Smooth muscle cell (in vitro differentiated cells): Measurements from ENCODE around the gene FAM53A. TPM values are rescaled to one million over a fixed set of nuclear protein-coding genes. Genes with fewer than 3 reads are reported as not detected.

ENCODE experiments used
- DNase-seq: peaks from one replicate; lab custom pipeline; 2025; ENCODE audit not compliant: unreplicated experiment; lab: John Stamatoyannopoulos, UW
- H2AFZ ChIP-seq: fragments of 200-600 bp; sonication (generic); 2 replicates; pipeline ENCODE4 v1.6.0; 2016; ENCODE audit warnings: antibody characterized with exemption, low read depth, mild to moderate bottlenecking
- H3F3A ChIP-seq: fragments of 200-600 bp; sonication (generic); 2 replicates; pipeline ENCODE4 v1.6.0; 2017; ENCODE audit warnings: antibody characterized with exemption, low read depth
- H3K27ac ChIP-seq: fragments of 200-600 bp; sonication (generic); 2 replicates; pipeline ENCODE4 v1.5.1; 2016; ENCODE audit warnings: low read depth, mild to moderate bottlenecking
- H3K27me3 ChIP-seq: fragments of 200-600 bp; sonication (generic); 2 replicates; pipeline ENCODE4 v1.6.1; 2016; ENCODE audit warnings: low read depth, mild to moderate bottlenecking
- H3K36me3 ChIP-seq: fragments of 200-600 bp; sonication (generic); 2 replicates; pipeline ENCODE4 v1.5.1; 2016; ENCODE audit warnings: low read depth
- H3K4me1 ChIP-seq: fragments of 200-600 bp; sonication (generic); 2 replicates; pipeline ENCODE4 v1.5.1; 2016; ENCODE audit warnings: low read depth
- H3K4me2 ChIP-seq: fragments of 200-600 bp; sonication (generic); 2 replicates; pipeline ENCODE4 v1.6.0; 2016; ENCODE audit warnings: mild to moderate bottlenecking
- H3K4me3 ChIP-seq: fragments of 200-600 bp; sonication (generic); 2 replicates; pipeline ENCODE4 v1.5.1; 2016; ENCODE audit warnings: mild to moderate bottlenecking
- H3K79me2 ChIP-seq: fragments of 200-600 bp; sonication (generic); 2 replicates; pipeline ENCODE4 v1.6.0; 2016; ENCODE audit warnings: low read depth, mild to moderate bottlenecking
- H3K9ac ChIP-seq: fragments of 200-600 bp; sonication (generic); 2 replicates; pipeline ENCODE4 v1.6.0; 2016; ENCODE audit warnings: low read depth
- H3K9me3 ChIP-seq: fragments of 200-600 bp; sonication (generic); replicated peaks from 2 replicates; pipeline ENCODE4 v1.5.1; 2016; ENCODE audit warnings: low read depth
- H4K20me1 ChIP-seq: fragments of 200-600 bp; sonication (generic); 2 replicates; pipeline ENCODE4 v1.6.0; 2016; ENCODE audit warnings: low read depth
- CTCF ChIP-seq: fragments of 200-600 bp; sonication (generic); IDR thresholded peaks from 2 replicates; pipeline ENCODE4 v1.5.1; 2017; ENCODE audit warnings: borderline replicate concordance, mild to moderate bottlenecking, antibody characterized with exemption; ENCODE audit not compliant: insufficient read depth, poor library complexity, severe bottlenecking
- WGBS: methylation state at CpG from one replicate; pipeline ENCODE4 v1.1.7; 2016; ENCODE audit warnings: low lambda C conversion rate; 5-methylcytosine and 5-hydroxymethylcytosine counted together
- polyA plus RNA-seq: library from polyadenylated mRNA; unstranded; fragments of >200 nt; fragmentation: Nextera tagmentation; extraction: Ambion mirVana; gene quantifications from 2 replicates; pipeline ENCODE4 v1.2.1, GENCODE V29; 2016
- total RNA-seq: library from RNA; depleted of rRNA; stranded (reverse); fragments of >200 nt; gene quantifications from 2 replicates; pipeline ENCODE4 v1.2.3, GENCODE V29; 2014

The FAM53A gene
- total and polyA plus RNA-seq, 2 experiments from 2014 or later: 0.70 TPM; not detected in 1

DNA sequence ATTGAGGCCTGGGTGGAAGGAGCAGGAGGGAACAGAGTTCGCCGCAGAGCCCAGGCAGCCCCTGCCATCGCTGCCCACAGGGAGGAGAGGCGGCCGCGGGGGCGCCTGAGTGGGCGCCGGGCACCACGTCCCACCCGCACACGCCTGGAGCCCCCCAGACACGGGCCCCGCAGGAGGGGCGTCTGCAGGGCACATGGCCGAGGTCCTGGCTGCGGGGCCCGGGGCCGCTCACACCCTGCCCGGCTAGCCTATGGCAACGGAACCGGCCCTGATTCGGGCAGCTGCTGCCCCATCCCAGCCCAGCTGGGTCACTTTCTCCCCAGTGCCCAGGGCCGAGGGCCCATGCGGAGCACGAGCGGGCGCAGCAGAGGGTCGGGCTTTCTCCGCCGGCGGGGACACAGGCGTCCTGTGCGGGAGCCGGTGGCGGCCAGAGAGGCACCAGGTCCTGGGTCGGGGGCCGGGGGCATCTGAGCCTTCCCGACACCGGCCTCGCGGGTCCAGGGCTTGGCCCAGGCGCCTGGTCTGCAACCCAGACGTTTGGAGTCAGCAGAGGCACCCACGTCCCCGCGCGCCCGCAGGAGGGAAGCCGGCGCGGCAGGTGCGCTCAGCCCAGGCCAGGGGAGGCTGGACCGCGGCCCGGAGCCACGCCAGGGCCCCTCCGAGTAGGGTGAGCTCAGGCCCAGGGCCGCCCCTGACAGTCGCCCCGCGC is 91.2 kb downstream of the FAM53A start:
- H3K36me3 ChIP-seq: no peaks in the 10 kb centered on the region
- WGBS: 97% methylated on average over 54 of the region's 62 CpGs
- DNase-seq: no peak
- no peak overlapping the region for H3K4me2 ChIP-seq
- no peaks in the 10 kb centered on the region for H4K20me1 ChIP-seq
- H3K4me1 ChIP-seq: no peaks in the 10 kb centered on the region
- no peaks in the 10 kb centered on the region for H3K9me3 ChIP-seq
- H2AFZ ChIP-seq: no peak overlapping the region
- H3K27ac ChIP-seq: no peak overlapping the region
- H3F3A ChIP-seq: no peaks in the 10 kb centered on the region
- no peak for TF ChIP-seq CTCF
- H3K79me2 ChIP-seq: no peaks in the 10 kb centered on the region
- no peak overlapping the region for H3K9ac ChIP-seq
- no peaks in the 10 kb centered on the region for H3K27me3 ChIP-seq
- no peak overlapping the region for H3K4me3 ChIP-seq

DNA sequence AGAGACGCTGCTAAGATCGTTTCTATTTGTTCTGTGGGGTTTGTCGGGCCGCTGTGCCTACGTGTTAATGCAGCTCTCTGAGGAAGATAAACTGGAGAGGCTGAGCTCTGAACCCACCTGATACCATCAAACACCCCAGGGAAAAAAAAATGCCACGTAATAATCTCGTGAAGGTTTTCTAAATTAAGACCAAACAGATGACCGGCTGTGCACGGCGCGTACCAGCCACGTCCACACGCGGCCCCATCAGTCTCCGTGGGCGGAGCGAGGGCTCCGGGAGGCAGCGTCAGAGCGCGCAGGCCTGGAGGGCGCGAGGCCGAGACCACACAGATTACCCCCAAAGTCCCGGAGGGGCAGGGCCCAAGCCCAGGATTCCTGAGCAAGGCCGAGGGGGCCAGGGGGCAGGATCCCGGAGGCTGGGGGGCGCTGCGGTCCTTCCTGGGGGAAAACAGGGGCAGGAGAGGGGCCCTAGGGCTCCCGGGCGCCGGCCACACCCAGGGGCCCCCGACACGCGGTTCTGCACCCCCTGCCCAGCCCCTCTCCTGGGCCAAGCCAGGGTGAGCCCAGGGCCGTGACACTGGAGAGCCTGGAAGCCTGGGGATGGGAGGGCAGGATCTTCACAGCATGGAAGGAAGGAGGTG is 91.9 kb downstream of the FAM53A start:
- H3F3A ChIP-seq: no peaks in the 10 kb centered on the region
- no peaks in the 10 kb centered on the region for H3K36me3 ChIP-seq
- TF ChIP-seq CTCF: no peak
- no peaks in the 10 kb centered on the region for H4K20me1 ChIP-seq
- H3K9me3 ChIP-seq: no peaks in the 10 kb centered on the region
- H3K9ac ChIP-seq: no peak overlapping the region
- no peaks in the 10 kb centered on the region for H3K4me1 ChIP-seq
- no peaks in the 10 kb centered on the region for H3K27me3 ChIP-seq
- 95% methylated on average over 29 of the region's 36 CpGs for WGBS
- no peak overlapping the region for H2AFZ ChIP-seq
- no peak for DNase-seq
- H3K4me3 ChIP-seq: no peak overlapping the region
- no peaks in the 10 kb centered on the region for H3K79me2 ChIP-seq
- no peak overlapping the region for H3K27ac ChIP-seq
- no peak overlapping the region for H3K4me2 ChIP-seq

DNA sequence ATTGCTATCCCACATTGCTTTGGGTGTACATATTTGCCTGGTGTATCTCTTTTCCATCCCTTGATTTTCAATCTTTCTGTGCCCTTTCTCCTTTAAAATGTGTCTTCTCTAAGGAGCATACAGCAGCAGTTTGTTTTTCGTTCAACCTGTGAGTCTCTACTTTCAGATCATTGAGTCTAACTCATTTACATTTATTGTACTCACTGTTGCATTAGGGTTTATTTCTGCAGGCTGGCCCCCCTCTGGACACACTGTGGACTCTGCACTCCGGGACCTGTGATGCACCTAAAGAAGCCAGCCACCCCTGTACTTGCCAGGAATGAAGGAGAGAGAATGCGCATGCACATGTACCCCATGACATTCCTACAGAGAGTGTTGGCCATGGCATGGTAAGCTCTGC is 93.0 kb downstream of the FAM53A start:
- no peaks in the 10 kb centered on the region for H3K4me1 ChIP-seq
- H3K4me2 ChIP-seq: no peak overlapping the region
- H3K27me3 ChIP-seq: no peaks in the 10 kb centered on the region
- H3K27ac ChIP-seq: no peak overlapping the region
- no peaks in the 10 kb centered on the region for H3K79me2 ChIP-seq
- no peaks in the 10 kb centered on the region for H3K36me3 ChIP-seq
- no peak overlapping the region for H3K4me3 ChIP-seq
- no peak for DNase-seq
- WGBS: 96% methylated on average over 3 of the region's 3 CpGs
- H3K9me3 ChIP-seq: no peaks in the 10 kb centered on the region
- no peak overlapping the region for H3K9ac ChIP-seq
- no peak for TF ChIP-seq CTCF
- H3F3A ChIP-seq: no peaks in the 10 kb centered on the region
- no peak overlapping the region for H2AFZ ChIP-seq
- no peaks in the 10 kb centered on the region for H4K20me1 ChIP-seq
